HEK293 (cell line): ENCODE data around the gene TOM1.

Source experiments
- CTCF ChIP-seq: fragments of 450-650 bp; formaldehyde crosslinking; IDR thresholded peaks from 2 replicates; pipeline ENCODE4 v1.5.1; 2016; ENCODE audit warnings: missing biosample characterization, missing genetic modification characterization
- PRDM1 ChIP-seq: fragments of 450-650 bp; formaldehyde crosslinking; IDR thresholded peaks from 2 replicates; pipeline ENCODE4; 2016; ENCODE audit warnings: missing biosample characterization, missing genetic modification characterization
- TRIM28 ChIP-seq: IDR thresholded peaks from 2 replicates; pipeline ENCODE4 v1.6.1; 2011; ENCODE audit warnings: low read length, control low read depth, borderline replicate concordance
- ZBTB11 ChIP-seq: fragments of 450-650 bp; formaldehyde crosslinking; conservative IDR thresholded peaks from 2 replicates; pipeline ENCODE4 v1.5.1; 2016; ENCODE audit warnings: low read depth, missing biosample characterization, missing genetic modification characterization
- ZBTB20 ChIP-seq: fragments of 450-650 bp; formaldehyde crosslinking; IDR thresholded peaks from 2 replicates; pipeline ENCODE4 v1.5.1; 2016; ENCODE audit warnings: missing biosample characterization, missing genetic modification characterization
- ZBTB8A ChIP-seq: fragments of 450-650 bp; formaldehyde crosslinking; IDR thresholded peaks from 2 replicates; pipeline ENCODE4 v1.5.1; 2016; ENCODE audit warnings: missing biosample characterization, missing genetic modification characterization
- ZNF169 ChIP-seq: fragments of 450-650 bp; formaldehyde crosslinking; IDR thresholded peaks from 2 replicates; pipeline ENCODE4 v1.5.1; 2016; ENCODE audit warnings: missing biosample characterization, missing genetic modification characterization
- ZNF18 ChIP-seq: fragments of 450-650 bp; formaldehyde crosslinking; IDR thresholded peaks from 2 replicates; pipeline ENCODE4 v1.5.1; 2016; ENCODE audit warnings: missing biosample characterization, missing genetic modification characterization
- ZNF19 ChIP-seq: fragments of 450-650 bp; formaldehyde crosslinking; IDR thresholded peaks from 2 replicates; pipeline ENCODE4; 2016; ENCODE audit warnings: missing biosample characterization, missing genetic modification characterization, low read depth
- ZNF24 ChIP-seq: fragments of 450-650 bp; formaldehyde crosslinking; IDR thresholded peaks from 2 replicates; pipeline ENCODE4 v1.5.1; 2016; ENCODE audit warnings: missing biosample characterization, missing genetic modification characterization
- ZNF274 ChIP-seq, 2 experiments: fragments of 200-500 bp in 1 of 2; fragments of 450-650 bp in 1 of 2; sonication (Bioruptor generic) in 1 of 2; formaldehyde crosslinking in 1 of 2; IDR thresholded peaks; 2 replicates each; pipeline versions ENCODE4 v1.5.1 to v1.6.1; 2014 to 2016; ENCODE audit warnings: borderline replicate concordance in 1 of 2, inconsistent platforms in 1 of 2, low read length in 1 of 2, missing biosample characterization in 1 of 2, missing genetic modification characterization in 1 of 2
- ZNF549 ChIP-seq: fragments of 450-650 bp; IDR thresholded peaks from 2 replicates; pipeline ENCODE4 v1.5.1; 2018; ENCODE audit warnings: missing biosample characterization, missing genetic modification characterization, mild to moderate bottlenecking, inconsistent platforms, moderate library complexity
- ZNF600 ChIP-seq: fragments of 450-650 bp; formaldehyde crosslinking; IDR thresholded peaks from 2 replicates; pipeline ENCODE4 v1.5.1; 2016; ENCODE audit warnings: missing biosample characterization, missing genetic modification characterization
- ZNF629 ChIP-seq: fragments of 450-650 bp; formaldehyde crosslinking; IDR thresholded peaks from 2 replicates; pipeline ENCODE4 v1.5.1; 2017; ENCODE audit warnings: missing biosample characterization, missing genetic modification characterization

DNA sequence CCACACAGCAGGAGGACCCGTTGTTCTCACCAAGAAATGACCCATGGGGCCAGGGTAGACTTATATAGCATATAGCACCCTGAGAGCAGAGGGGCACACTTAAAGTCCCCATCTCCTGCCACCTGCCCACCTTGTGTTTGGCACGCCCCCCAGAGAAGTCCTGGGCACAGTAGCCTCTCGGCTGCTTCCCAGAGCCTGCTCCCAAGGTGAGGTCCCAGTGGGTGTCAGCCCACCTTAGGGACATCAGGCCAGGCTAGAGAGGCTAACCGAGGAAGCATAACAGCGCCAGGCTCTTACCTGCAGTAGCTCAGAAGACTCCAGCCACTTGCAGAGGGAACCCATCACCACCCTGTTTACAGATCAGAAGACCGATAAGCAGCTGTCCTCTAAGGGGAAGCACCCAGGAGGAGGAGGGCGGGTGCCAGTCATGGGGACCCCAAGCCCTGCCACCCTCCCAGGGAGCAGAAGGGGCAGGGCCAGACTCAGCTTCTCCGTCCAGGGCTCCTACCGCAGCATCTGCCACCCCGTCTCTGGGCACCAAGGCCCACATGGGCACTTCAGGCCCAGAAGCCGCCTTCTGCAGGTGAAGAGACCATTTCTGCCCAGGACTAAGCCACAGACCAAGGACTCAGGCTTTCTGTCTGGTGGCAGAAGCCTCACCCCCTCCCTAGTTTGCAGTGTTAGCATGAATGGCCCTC lies 46.3 kb downstream of the TOM1 start:
- TF ChIP-seq CTCF (no peak), ZNF629 (tag by site-specific recombination) (no peak), ZBTB8A (tag by site-specific recombination) (no peak), ZNF600 (tag by site-specific recombination) (no peak), ZNF169 (tag by site-specific recombination) (no peak), ZNF274 (IDR thresholded peaks at IDR 0.05; ENCODE audit: low read length) (no peak), ZNF274 (tag by site-specific recombination; IDR thresholded peaks at IDR 0.05; ENCODE audit: borderline replicate concordance) (no peak), ZNF18 (no peak), ZBTB11 (tag by site-specific recombination) (no peak), ZNF19 (tag by site-specific recombination) (no peak), ZNF24 (tag by site-specific recombination) (no peak), ZBTB20 (tag by site-specific recombination) (no peak), TRIM28 (no peak), ZNF549 (tag by site-specific recombination) (no peak), PRDM1 (tag by site-specific recombination) (no peak)
